IMR-90 (cell line): ENCODE measurements around the gene ADGRL3.

Experiments
- BHLHE40 ChIP-seq: fragments of 150-350 bp; IDR thresholded peaks from 2 replicates; pipeline ENCODE4 v1.6.1; 2016; ENCODE audit warnings: mild to moderate bottlenecking, low read depth, low read length
- MAZ ChIP-seq: IDR thresholded peaks from 2 replicates; pipeline ENCODE4 v1.6.1; 2012; ENCODE audit warnings: low read depth, mild to moderate bottlenecking, low read length, improper control_type of control experiment, moderate library complexity, borderline replicate concordance
- POLR2A ChIP-seq: IDR thresholded peaks from 2 replicates; pipeline ENCODE4 v1.6.1; 2012; ENCODE audit warnings: mild to moderate bottlenecking, low read depth, low read length
- RAD21 ChIP-seq: IDR thresholded peaks from 2 replicates; pipeline ENCODE4 v1.6.1; 2012; ENCODE audit warnings: low read length, improper control_type of control experiment
- RCOR1 ChIP-seq: IDR thresholded peaks from 2 replicates; pipeline ENCODE4 v1.6.1; 2012; ENCODE audit warnings: mild to moderate bottlenecking, low read length, improper control_type of control experiment; ENCODE audit not compliant: insufficient replicate concordance
- TF ChIP-seq, protein P1 (sequence below): conservative IDR thresholded peaks from 2 replicates; pipeline ENCODE4 v1.5.1; 2012; ENCODE audit warnings: mild to moderate bottlenecking, low read depth, low read length, improper control_type of control experiment
- TF ChIP-seq, protein P2 (sequence below): fragments of 150-350 bp; IDR thresholded peaks from 2 replicates; pipeline ENCODE4 v1.6.1; 2017; ENCODE audit warnings: mild to moderate bottlenecking, antibody characterized with exemption, low read length, low read depth
- TF ChIP-seq, protein P3 (sequence below): fragments of 150-350 bp; IDR thresholded peaks from 2 replicates; pipeline ENCODE4 v1.6.1; 2016; ENCODE audit warnings: low read depth, mild to moderate bottlenecking, low read length, moderate library complexity, borderline replicate concordance

DNA sequence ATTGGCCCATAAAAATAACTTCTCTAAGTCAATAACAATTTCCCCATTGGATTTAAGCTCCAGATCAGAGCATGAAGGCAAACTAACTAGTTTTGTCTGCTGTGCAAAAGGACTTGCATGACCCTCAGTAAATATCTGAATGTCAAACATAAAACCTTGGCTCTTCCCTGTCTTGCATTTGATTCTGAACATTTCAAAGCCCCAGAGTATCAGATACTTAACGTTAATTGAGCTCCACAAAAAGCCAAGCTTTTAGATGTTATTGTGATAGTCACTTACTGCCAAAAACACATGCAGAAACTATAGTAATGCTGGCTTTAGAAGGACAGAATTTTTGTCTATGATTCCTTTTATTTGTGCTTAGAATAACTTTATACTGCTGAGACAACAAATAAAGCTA lies 664.2 kb downstream of the ADGRL3 start:
- TF ChIP-seq, protein P1, sequence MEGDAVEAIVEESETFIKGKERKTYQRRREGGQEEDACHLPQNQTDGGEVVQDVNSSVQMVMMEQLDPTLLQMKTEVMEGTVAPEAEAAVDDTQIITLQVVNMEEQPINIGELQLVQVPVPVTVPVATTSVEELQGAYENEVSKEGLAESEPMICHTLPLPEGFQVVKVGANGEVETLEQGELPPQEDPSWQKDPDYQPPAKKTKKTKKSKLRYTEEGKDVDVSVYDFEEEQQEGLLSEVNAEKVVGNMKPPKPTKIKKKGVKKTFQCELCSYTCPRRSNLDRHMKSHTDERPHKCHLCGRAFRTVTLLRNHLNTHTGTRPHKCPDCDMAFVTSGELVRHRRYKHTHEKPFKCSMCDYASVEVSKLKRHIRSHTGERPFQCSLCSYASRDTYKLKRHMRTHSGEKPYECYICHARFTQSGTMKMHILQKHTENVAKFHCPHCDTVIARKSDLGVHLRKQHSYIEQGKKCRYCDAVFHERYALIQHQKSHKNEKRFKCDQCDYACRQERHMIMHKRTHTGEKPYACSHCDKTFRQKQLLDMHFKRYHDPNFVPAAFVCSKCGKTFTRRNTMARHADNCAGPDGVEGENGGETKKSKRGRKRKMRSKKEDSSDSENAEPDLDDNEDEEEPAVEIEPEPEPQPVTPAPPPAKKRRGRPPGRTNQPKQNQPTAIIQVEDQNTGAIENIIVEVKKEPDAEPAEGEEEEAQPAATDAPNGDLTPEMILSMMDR = no peak
- TF ChIP-seq POLR2A (no peak), BHLHE40 (no peak), MAZ (no peak), RAD21 (no peak), RCOR1 (no peak)
- TF ChIP-seq, protein P2, sequence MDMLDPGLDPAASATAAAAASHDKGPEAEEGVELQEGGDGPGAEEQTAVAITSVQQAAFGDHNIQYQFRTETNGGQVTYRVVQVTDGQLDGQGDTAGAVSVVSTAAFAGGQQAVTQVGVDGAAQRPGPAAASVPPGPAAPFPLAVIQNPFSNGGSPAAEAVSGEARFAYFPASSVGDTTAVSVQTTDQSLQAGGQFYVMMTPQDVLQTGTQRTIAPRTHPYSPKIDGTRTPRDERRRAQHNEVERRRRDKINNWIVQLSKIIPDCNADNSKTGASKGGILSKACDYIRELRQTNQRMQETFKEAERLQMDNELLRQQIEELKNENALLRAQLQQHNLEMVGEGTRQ = no peak
- TF ChIP-seq, protein P3, sequence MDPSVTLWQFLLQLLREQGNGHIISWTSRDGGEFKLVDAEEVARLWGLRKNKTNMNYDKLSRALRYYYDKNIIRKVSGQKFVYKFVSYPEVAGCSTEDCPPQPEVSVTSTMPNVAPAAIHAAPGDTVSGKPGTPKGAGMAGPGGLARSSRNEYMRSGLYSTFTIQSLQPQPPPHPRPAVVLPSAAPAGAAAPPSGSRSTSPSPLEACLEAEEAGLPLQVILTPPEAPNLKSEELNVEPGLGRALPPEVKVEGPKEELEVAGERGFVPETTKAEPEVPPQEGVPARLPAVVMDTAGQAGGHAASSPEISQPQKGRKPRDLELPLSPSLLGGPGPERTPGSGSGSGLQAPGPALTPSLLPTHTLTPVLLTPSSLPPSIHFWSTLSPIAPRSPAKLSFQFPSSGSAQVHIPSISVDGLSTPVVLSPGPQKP = no peak
